NOMO-1 treated with DMSO at 0.1 percent for 48 hours (cell line): ENCODE data around the gene ETV3L.

ENCODE experiments used
- DNase-seq: peaks from one replicate; lab custom pipeline; 2025; ENCODE audit not compliant: unreplicated experiment; lab: John Stamatoyannopoulos, UW

Gene ETV3L

GRCh38 chr1:157099633-157100009 lies at the start of gene ETV3L:
ETV3L (minus strand) TSS chr1:157099808; CDS start chr1:157099523, 285 bp downstream.
- DNase-seq: peak; percentile 26

- peak; percentile 63 for DNase-seq
Measured at GRCh38 chr1:157147906-157148700, 48.5 kb upstream of the ETV3L start.

- DNase-seq: no peak
Measured at GRCh38 chr1:157147037-157147436, 47.4 kb upstream of the ETV3L start.

GRCh38 chr1:157146244-157146643 lies 46.6 kb upstream of the ETV3L start:
- no peak for DNase-seq

GRCh38 chr1:157145076-157145475 lies 45.5 kb upstream of the ETV3L start:
- DNase-seq: no peak

GRCh38 chr1:157144509-157144908 lies 44.9 kb upstream of the ETV3L start:
- no peak for DNase-seq

- no peak for DNase-seq
Measured at GRCh38 chr1:157142765-157143423, 43.3 kb upstream of the ETV3L start.

- DNase-seq: no peak
Measured at GRCh38 chr1:157142201-157142600, 42.6 kb upstream of the ETV3L start.

- no peak for DNase-seq
Measured at GRCh38 chr1:157141212-157141855, 41.7 kb upstream of the ETV3L start.

- DNase-seq: no peak
Measured at GRCh38 chr1:157140063-157140588, 40.5 kb upstream of the ETV3L start.

- DNase-seq: no peak
Measured at GRCh38 chr1:157139052-157139715, 39.6 kb upstream of the ETV3L start.

- DNase-seq: peak; percentile 89
Measured at GRCh38 chr1:157138220-157139051, 38.8 kb upstream of the ETV3L start, which contains the start of gene ETV3. ETV3 (minus strand) TSS chr1:157138395; CDS start chr1:157136352, 2,043 bp downstream.

GRCh38 chr1:157137408-157138219 lies 38.0 kb upstream of the ETV3L start:
- peak; percentile 55 for DNase-seq

GRCh38 chr1:157137046-157137407 lies 37.4 kb upstream of the ETV3L start:
- no peak for DNase-seq

GRCh38 chr1:157136133-157136532 lies 36.5 kb upstream of the ETV3L start:
- DNase-seq: no peak

GRCh38 chr1:157135646-157136045 lies 36.0 kb upstream of the ETV3L start:
- no peak for DNase-seq

GRCh38 chr1:157135070-157135469 lies 35.5 kb upstream of the ETV3L start:
- DNase-seq: no peak

- no peak for DNase-seq
Measured at GRCh38 chr1:157134442-157134841, 34.8 kb upstream of the ETV3L start.

GRCh38 chr1:157133426-157133825 lies 33.8 kb upstream of the ETV3L start:
- DNase-seq: no peak
